ENCODE data around the gene TRIP13. TPM values are rescaled to one million over a fixed set of nuclear protein-coding genes. Genes with fewer than 3 reads are reported as not detected.

Gene TRIP13
- total and polyA plus RNA-seq, 2 of the 13 experiments (the other 11 are each of a cell fraction or from before 2014, with no cell fraction given), result 13.5 to 33.0 TPM

DNA sequence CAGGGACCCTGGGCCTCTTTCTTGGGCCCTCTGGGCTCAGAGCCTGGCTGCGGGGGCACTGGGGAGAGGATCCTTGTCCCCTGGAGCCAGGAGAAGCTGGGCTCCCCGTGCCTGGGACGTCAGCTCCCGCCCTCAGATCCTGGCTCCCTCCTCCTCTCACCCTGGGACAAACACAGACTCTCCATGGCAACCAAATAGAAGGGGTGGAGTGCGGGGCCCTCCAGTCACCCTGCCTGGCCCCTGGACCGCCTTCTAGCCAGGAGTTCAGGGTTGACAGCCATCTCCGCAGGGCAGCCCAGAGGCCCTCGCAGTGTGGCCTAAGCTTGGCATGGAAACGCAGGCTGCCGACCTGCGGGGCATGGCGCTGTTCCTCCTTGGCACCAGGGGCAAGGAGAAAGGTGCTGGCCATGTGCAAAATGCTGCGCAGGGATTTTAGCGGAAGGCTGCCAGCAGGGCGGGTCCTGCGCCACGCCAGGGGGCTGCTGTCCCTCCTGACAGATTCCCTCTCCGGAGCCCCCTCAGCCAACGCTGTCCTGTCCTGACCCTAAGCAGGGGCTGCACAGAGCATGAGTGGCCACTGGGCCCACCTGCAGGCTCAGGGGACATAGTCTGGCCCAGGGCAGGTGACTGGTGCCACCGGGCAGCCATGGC lies 42.9 kb upstream of the TRIP13 start (continued):
- TF ChIP-seq, protein P1, sequence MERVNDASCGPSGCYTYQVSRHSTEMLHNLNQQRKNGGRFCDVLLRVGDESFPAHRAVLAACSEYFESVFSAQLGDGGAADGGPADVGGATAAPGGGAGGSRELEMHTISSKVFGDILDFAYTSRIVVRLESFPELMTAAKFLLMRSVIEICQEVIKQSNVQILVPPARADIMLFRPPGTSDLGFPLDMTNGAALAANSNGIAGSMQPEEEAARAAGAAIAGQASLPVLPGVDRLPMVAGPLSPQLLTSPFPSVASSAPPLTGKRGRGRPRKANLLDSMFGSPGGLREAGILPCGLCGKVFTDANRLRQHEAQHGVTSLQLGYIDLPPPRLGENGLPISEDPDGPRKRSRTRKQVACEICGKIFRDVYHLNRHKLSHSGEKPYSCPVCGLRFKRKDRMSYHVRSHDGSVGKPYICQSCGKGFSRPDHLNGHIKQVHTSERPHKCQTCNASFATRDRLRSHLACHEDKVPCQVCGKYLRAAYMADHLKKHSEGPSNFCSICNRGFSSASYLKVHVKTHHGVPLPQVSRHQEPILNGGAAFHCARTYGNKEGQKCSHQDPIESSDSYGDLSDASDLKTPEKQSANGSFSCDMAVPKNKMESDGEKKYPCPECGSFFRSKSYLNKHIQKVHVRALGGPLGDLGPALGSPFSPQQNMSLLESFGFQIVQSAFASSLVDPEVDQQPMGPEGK (CRISPR knock-in tag; IDR thresholded peaks at IDR 0.05), result peak; percentile 56
- TF ChIP-seq MIXL1 (CRISPR knock-in tag; IDR thresholded peaks at IDR 0.05) (no peak), ZNF563 (CRISPR knock-in tag; IDR thresholded peaks at IDR 0.05) (peak; percentile 38; the same call in 1 of the 2 replicates), ZFX (CRISPR knock-in tag; IDR thresholded peaks at IDR 0.05; ENCODE audit: low read depth) (peak; percentile 50; the same call in 1 of the 2 replicates), SP5 (CRISPR knock-in tag; IDR thresholded peaks at IDR 0.05; ENCODE audit: borderline replicate concordance, low read depth) (peak; percentile 80; the same call in 1 of the 2 replicates), ASH2L (IDR thresholded peaks at IDR 0.05; ENCODE audit: insufficient read length, low read depth, low read length) (peak; percentile 50), CENPT (CRISPR knock-in tag; IDR thresholded peaks at IDR 0.05; ENCODE audit: low read depth) (0 out of 2 replicates have a peak, but pooled peaks have one; percentile 7), RXRA (CRISPR knock-in tag; IDR thresholded peaks at IDR 0.05) (0 out of 2 replicates have a peak, but pooled peaks have one; percentile 37), HMG20A (CRISPR knock-in tag; IDR thresholded peaks at IDR 0.05; ENCODE audit: borderline replicate concordance) (no peak), ZFY (CRISPR knock-in tag; IDR thresholded peaks at IDR 0.05) (peak; percentile 29; the same call in 1 of the 2 replicates)
- TF ChIP-seq, protein P2, sequence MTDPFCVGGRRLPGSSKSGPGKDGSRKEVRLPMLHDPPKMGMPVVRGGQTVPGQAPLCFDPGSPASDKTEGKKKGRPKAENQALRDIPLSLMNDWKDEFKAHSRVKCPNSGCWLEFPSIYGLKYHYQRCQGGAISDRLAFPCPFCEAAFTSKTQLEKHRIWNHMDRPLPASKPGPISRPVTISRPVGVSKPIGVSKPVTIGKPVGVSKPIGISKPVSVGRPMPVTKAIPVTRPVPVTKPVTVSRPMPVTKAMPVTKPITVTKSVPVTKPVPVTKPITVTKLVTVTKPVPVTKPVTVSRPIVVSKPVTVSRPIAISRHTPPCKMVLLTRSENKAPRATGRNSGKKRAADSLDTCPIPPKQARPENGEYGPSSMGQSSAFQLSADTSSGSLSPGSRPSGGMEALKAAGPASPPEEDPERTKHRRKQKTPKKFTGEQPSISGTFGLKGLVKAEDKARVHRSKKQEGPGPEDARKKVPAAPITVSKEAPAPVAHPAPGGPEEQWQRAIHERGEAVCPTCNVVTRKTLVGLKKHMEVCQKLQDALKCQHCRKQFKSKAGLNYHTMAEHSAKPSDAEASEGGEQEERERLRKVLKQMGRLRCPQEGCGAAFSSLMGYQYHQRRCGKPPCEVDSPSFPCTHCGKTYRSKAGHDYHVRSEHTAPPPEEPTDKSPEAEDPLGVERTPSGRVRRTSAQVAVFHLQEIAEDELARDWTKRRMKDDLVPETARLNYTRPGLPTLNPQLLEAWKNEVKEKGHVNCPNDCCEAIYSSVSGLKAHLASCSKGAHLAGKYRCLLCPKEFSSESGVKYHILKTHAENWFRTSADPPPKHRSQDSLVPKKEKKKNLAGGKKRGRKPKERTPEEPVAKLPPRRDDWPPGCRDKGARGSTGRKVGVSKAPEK (CRISPR knock-in tag; IDR thresholded peaks at IDR 0.05; ENCODE audit: borderline replicate concordance), result 0 out of 2 replicates have a peak, but pooled peaks have one; percentile 57
- TF ChIP-seq, protein P3, sequence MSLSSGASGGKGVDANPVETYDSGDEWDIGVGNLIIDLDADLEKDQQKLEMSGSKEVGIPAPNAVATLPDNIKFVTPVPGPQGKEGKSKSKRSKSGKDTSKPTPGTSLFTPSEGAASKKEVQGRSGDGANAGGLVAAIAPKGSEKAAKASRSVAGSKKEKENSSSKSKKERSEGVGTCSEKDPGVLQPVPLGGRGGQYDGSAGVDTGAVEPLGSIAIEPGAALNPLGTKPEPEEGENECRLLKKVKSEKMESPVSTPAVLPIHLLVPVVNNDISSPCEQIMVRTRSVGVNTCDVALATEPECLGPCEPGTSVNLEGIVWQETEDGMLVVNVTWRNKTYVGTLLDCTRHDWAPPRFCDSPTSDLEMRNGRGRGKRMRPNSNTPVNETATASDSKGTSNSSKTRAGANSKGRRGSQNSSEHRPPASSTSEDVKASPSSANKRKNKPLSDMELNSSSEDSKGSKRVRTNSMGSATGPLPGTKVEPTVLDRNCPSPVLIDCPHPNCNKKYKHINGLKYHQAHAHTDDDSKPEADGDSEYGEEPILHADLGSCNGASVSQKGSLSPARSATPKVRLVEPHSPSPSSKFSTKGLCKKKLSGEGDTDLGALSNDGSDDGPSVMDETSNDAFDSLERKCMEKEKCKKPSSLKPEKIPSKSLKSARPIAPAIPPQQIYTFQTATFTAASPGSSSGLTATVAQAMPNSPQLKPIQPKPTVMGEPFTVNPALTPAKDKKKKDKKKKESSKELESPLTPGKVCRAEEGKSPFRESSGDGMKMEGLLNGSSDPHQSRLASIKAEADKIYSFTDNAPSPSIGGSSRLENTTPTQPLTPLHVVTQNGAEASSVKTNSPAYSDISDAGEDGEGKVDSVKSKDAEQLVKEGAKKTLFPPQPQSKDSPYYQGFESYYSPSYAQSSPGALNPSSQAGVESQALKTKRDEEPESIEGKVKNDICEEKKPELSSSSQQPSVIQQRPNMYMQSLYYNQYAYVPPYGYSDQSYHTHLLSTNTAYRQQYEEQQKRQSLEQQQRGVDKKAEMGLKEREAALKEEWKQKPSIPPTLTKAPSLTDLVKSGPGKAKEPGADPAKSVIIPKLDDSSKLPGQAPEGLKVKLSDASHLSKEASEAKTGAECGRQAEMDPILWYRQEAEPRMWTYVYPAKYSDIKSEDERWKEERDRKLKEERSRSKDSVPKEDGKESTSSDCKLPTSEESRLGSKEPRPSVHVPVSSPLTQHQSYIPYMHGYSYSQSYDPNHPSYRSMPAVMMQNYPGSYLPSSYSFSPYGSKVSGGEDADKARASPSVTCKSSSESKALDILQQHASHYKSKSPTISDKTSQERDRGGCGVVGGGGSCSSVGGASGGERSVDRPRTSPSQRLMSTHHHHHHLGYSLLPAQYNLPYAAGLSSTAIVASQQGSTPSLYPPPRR (CRISPR knock-in tag; IDR thresholded peaks at IDR 0.05; ENCODE audit: borderline replicate concordance), result peak; percentile 34; the same call in 1 of the 2 replicates
- TF ChIP-seq, protein P4, sequence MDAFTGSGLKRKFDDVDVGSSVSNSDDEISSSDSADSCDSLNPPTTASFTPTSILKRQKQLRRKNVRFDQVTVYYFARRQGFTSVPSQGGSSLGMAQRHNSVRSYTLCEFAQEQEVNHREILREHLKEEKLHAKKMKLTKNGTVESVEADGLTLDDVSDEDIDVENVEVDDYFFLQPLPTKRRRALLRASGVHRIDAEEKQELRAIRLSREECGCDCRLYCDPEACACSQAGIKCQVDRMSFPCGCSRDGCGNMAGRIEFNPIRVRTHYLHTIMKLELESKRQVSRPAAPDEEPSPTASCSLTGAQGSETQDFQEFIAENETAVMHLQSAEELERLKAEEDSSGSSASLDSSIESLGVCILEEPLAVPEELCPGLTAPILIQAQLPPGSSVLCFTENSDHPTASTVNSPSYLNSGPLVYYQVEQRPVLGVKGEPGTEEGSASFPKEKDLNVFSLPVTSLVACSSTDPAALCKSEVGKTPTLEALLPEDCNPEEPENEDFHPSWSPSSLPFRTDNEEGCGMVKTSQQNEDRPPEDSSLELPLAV (CRISPR knock-in tag; conservative IDR thresholded peaks at IDR 0.05; ENCODE audit: low read depth), result no peak

Measured in HepG2 (cell line).